A549 (cell line): ENCODE data around the gene CABP5. TPM values are rescaled to one million over a fixed set of nuclear protein-coding genes. Genes with fewer than 3 reads are reported as not detected.
A peak's percentile ranks its signal among the peaks of the same experiment; 100 is the strongest.
"Not testable (repeated sequence)": the region's sequence is repeated elsewhere in the genome, so short reads cannot be mapped to it uniquely, and the experiment has no call there.

ENCODE experiments used
- ATAC-seq, 2 experiments: fragments of 200-7000 bp in 1 of 2; fragments of >200 bp in 1 of 2; cut with Nextera tagmentation in 1 of 2; cut with Tn5 transposase in 1 of 2; 3 replicates each; pipeline versions ENCODE4 v1.8.0 to v1.9.1; 2018 to 2020; ENCODE audit warnings: mild to moderate bottlenecking in 1 of 2, moderate library complexity in 1 of 2
- CTCF ChIA-PET: fragments of 300-600 bp; sonication (Branson Sonifier 250); formaldehyde crosslinking; extraction: SDS; loops from one replicate; lab custom pipeline; 2021; ENCODE audit warnings: antibody characterized with exemption, inconsistent platforms; lab: Yijun Ruan, JAX
- POLR2A ChIA-PET: fragments of 350-600 bp; formaldehyde crosslinking; extraction: SDS; loops from one replicate; lab custom pipeline; 2021; ENCODE audit warnings: antibody characterized with exemption, inconsistent platforms; lab: Yijun Ruan, JAX
- DNase-seq, 2 experiments: peaks; one replicate each; pipeline versions ENCODE4 v3.0.0 to v3.0.0-alpha.2; 2011 to 2016; ENCODE audit warnings: low read depth in 1 of 2, low spot score in 1 of 2
- FAIRE-seq: peaks from 2 replicates; lab custom pipeline; 2011; peaks lifted over from hg19 to GRCh38; lab: Jason Lieb, UNC
- H3K27ac ChIP-seq, 2 experiments: fragments of >200 bp; sonication (Bioruptor Twin); formaldehyde crosslinking; 3 replicates each; pipeline ENCODE4 v1.5.1; 2016 to 2017
- H3K4me1 ChIP-seq: fragments of >200 bp; sonication (Bioruptor Twin); formaldehyde crosslinking; 3 replicates; pipeline ENCODE4 v1.6.1; 2016
- H3K4me2 ChIP-seq: fragments of >200 bp; sonication (Bioruptor Twin); formaldehyde crosslinking; 3 replicates; pipeline ENCODE4 v1.6.1; 2016
- H3K4me3 ChIP-seq: fragments of >200 bp; sonication (Bioruptor Twin); formaldehyde crosslinking; 3 replicates; pipeline ENCODE4 v1.5.1; 2016
- H3K9me3 ChIP-seq: fragments of >200 bp; sonication (Bioruptor Twin); formaldehyde crosslinking; 3 replicates; pipeline ENCODE4 v1.6.1; 2016
- ATOH8 ChIP-seq: fragments of 250-450 bp; sonication (Bioruptor Pico); IDR thresholded peaks from 2 replicates; pipeline ENCODE4 v1.5.0; 2020; ENCODE audit warnings: low read depth, mild to moderate bottlenecking, moderate library complexity
- CEBPB ChIP-seq, 2 experiments: fragments of >200 bp in 1 of 2; sonication (Bioruptor Twin) in 1 of 2; formaldehyde crosslinking in 1 of 2; IDR thresholded peaks; 2 replicates each; pipeline ENCODE4 v1.6.1; 2012 to 2016
- CTCF ChIP-seq: fragments of >200 bp; sonication (Bioruptor Twin); formaldehyde crosslinking; IDR thresholded peaks from 3 replicates; pipeline ENCODE4 v1.5.1; 2016
- EHMT2 ChIP-seq: fragments of 200-600 bp; sonication (generic); IDR thresholded peaks from 2 replicates; pipeline ENCODE4 v1.6.1; 2016; ENCODE audit warnings: antibody characterized with exemption, low read depth, mild to moderate bottlenecking, moderate library complexity
- ESRRA ChIP-seq: fragments of 150-350 bp; IDR thresholded peaks from 2 replicates; pipeline ENCODE4 v1.6.1; 2014; ENCODE audit warnings: mild to moderate bottlenecking, low read length, borderline replicate concordance
- FOSL2 ChIP-seq, 2 experiments: fragments of 450-650 bp in 1 of 2; fragments of >200 bp in 1 of 2; sonication (Bioruptor Twin) in 1 of 2; formaldehyde crosslinking; IDR thresholded peaks; 2 replicates each; pipeline versions ENCODE4 v1.5.0 to v1.6.1; 2016 to 2020; ENCODE audit warnings: mild to moderate bottlenecking in 1 of 2, moderate library complexity in 1 of 2
- FOXS1 ChIP-seq: fragments of 250-450 bp; sonication (Bioruptor Pico); IDR thresholded peaks from 2 replicates; pipeline ENCODE4 v1.5.0; 2020; ENCODE audit warnings: mild to moderate bottlenecking, moderate library complexity
- HOXB13 ChIP-seq: fragments of 250-450 bp; sonication (Bioruptor Pico); IDR thresholded peaks from 2 replicates; pipeline ENCODE4 v1.5.0; 2020; ENCODE audit warnings: low read depth, mild to moderate bottlenecking, moderate library complexity
- JUN ChIP-seq, 2 experiments: fragments of >200 bp; sonication (Bioruptor Twin); formaldehyde crosslinking; IDR thresholded peaks; 2 replicates in 1 of 2; 3 replicates in 1 of 2; pipeline ENCODE4 v1.6.1; 2016 to 2017
- KDM1A ChIP-seq: fragments of 200-600 bp; sonication (generic); IDR thresholded peaks from 2 replicates; pipeline ENCODE4 v1.6.1; 2016; ENCODE audit warnings: low read depth, mild to moderate bottlenecking
- MAFK ChIP-seq: fragments of 450-650 bp; IDR thresholded peaks from 2 replicates; pipeline ENCODE4 v1.6.1; 2014; ENCODE audit not compliant: partially characterized antibody
- MAX ChIP-seq: IDR thresholded peaks from 2 replicates; pipeline ENCODE4 v1.6.1; 2012
- NPAS2 ChIP-seq: fragments of 250-450 bp; sonication (Bioruptor Pico); IDR thresholded peaks from 2 replicates; pipeline ENCODE4 v1.8.0; 2022; ENCODE audit warnings: mild to moderate bottlenecking, moderate library complexity, borderline replicate concordance
- PBX3 ChIP-seq: IDR thresholded peaks from 2 replicates; pipeline ENCODE4 v1.6.1; 2012
- ZNF302 ChIP-seq: fragments of 250-450 bp; sonication (Bioruptor Pico); IDR thresholded peaks from 2 replicates; pipeline ENCODE4 v1.9.0; 2021; ENCODE audit warnings: inconsistent platforms, mild to moderate bottlenecking, moderate library complexity
- ZSCAN20 ChIP-seq: fragments of 250-450 bp; sonication (Bioruptor Pico); IDR thresholded peaks from 2 replicates; pipeline ENCODE4 v1.8.0; 2022; ENCODE audit warnings: mild to moderate bottlenecking, moderate library complexity
- WGBS: methylation state at CpG from one replicate; pipeline ENCODE4 v1.1.6; 2017; ENCODE audit errors: missing lambda C conversion rate; 5-methylcytosine and 5-hydroxymethylcytosine counted together
- polyA minus RNA-seq: library from RNA; depleted of rRNA, polyadenylated mRNA; stranded (reverse); fragments of >200 nt; gene quantifications from 2 replicates; pipeline ENCODE4 v1.2.3, GENCODE V29; 2011; rRNA and poly(A)+ RNA removed
- polyA plus RNA-seq, 4 experiments: library from polyadenylated mRNA; depleted of rRNA in 3 of 4; stranded (reverse); fragments of >200 nt; fragmentation: RNase III in 1 of 4; extraction: RNeasy Plus Mini Kit Qiagen cat#74134 plus additional on column Dnase treatment in 1 of 4; gene quantifications; 2 replicates in 3 of 4; 3 replicates in 1 of 4; pipeline ENCODE4 v1.2.3, GENCODE V29; 2011 to 2017
- TF ChIP-seq, protein P1 (sequence below): fragments of 450-650 bp; IDR thresholded peaks from 2 replicates; pipeline ENCODE4 v1.6.1; 2014; ENCODE audit warnings: antibody characterized with exemption

The CABP5 gene
- not detected in 2 replicates for polyA plus RNA-seq (2011; rRNA removed)
- not detected in 2 replicates for polyA plus RNA-seq (2012; cell fraction: cytosol; rRNA removed)
- polyA plus RNA-seq (2012; cell fraction: nucleus; rRNA removed), result not detected in 2 replicates
- not detected in 3 replicates for polyA plus RNA-seq (2017; fragmentation: RNase III; extraction: RNeasy Plus Mini Kit Qiagen cat#74134 plus additional on column Dnase treatment)
- not detected in 2 replicates for polyA minus RNA-seq

- WGBS, result 12% methylated on average over 9 of the region's 10 CpGs
- H3K9me3 ChIP-seq, result peaks cover 26% of the 10 kb centered on the region
- CTCF ChIA-PET, result interaction anchor here (0.9 to 1.3 kb wide), 4 partner anchors 18 to 109 kb away, joined by 3 read pairs; no protein-coding TSS in a partner anchor
- no peak for DNase-seq
- POLR2A ChIA-PET, result no interaction called here
- H3K4me3 ChIP-seq, result no peak within 1 kb of the TSS
- ATAC-seq, result no peak
- no peak for FAIRE-seq
- no peak within 1 kb of the TSS for H3K4me2 ChIP-seq
- TF ChIP-seq HOXB13 (CRISPR knock-in tag) (no peak), CEBPB (IDR thresholded peaks at IDR 0.05) (no peak), ZSCAN20 (no peak), ATOH8 (CRISPR knock-in tag) (no peak), CTCF (no peak), ZNF302 (CRISPR knock-in tag) (no peak), JUN (IDR thresholded peaks at IDR 0.05) (no peak), ESRRA (no peak), FOSL2 (IDR thresholded peaks at IDR 0.05) (no peak), FOSL2 (CRISPR knock-in tag; IDR thresholded peaks at IDR 0.05) (no peak), FOXS1 (CRISPR knock-in tag) (no peak), NPAS2 (CRISPR knock-in tag) (no peak), EHMT2 (no peak)
- TF ChIP-seq, all 56 proteins: peak for 0
- Histone ChIP-seq H3K27ac (no peak within 1 kb of the TSS), H3K4me1 (no peaks in the 10 kb centered on the region)
Observed at GRCh38 chr19:48043675-48044258, at the start of gene CABP5. TSS of gene CABP5 (minus strand) at chr19:48044079. CDS start at chr19:48043922, 157 bp downstream.

- H3K4me3 ChIP-seq; FAIRE-seq; H3K27ac ChIP-seq; POLR2A ChIA-PET; H3K4me1 ChIP-seq; TF ChIP-seq FOSL2 (IDR thresholded peaks at IDR 0.05): not testable (repeated sequence)
- CTCF ChIA-PET, result interaction anchor here (0.7 to 1.7 kb wide), 8 partner anchors 12 to 1562 kb away, joined by 3 to 9 read pairs (median 4); no protein-coding TSS in a partner anchor
- peaks cover 35% of the 10 kb centered on the region for H3K9me3 ChIP-seq
- peak; percentile 46; the same call in 1 of the 2 replicates for TF ChIP-seq FOSL2 (CRISPR knock-in tag; IDR thresholded peaks at IDR 0.05)
- 0 out of 2 replicates have a peak, but pooled peaks have one; percentile 10 for TF ChIP-seq MAX
- DNase-seq (peak in 1 of 2 experiments; percentile 49), ATAC-seq (peak in 1 of 2 experiments; percentile 32; a peak in 2 of 6 replicates)
- 16% methylated on average over 13 of the region's 13 CpGs for WGBS
- peak overlapping the region; percentile 7; the same call in 1 of the 3 replicates for H3K4me2 ChIP-seq
Observed at GRCh38 chr19:48091111-48091718, 47.3 kb upstream of the CABP5 start.

DNA sequence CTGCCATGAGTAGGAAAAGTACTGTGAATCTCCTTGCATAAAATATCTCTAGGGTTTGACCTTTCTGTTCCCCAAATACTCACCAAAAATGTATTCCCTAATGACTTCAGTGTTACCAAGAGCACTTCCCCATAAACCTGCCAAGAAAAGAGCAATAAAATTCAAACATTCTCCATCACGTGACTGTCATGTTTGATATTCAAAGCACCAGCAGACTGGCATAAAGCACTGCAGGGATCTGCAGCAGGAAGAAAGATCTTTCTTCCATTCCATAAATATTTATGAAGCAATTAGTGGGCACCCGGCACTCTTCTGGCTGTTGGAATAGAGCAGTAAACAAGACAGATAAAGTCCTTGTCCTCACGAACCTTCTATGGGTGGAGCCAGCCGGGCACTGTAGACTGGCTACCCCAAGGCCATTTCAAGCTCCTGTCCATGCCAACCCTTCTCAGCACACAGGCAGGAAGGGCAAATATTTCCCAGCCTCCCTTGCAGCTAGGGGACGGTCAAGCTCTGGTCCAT, 46.5 kb upstream of the CABP5 start:
- DNase-seq (no peak), FAIRE-seq (no peak), ATAC-seq (no peak)
- H3K4me2 ChIP-seq, result no peak overlapping the region
- peaks cover 37% of the 10 kb centered on the region for H3K9me3 ChIP-seq
- TF ChIP-seq MAFK (no peak), PBX3 (no peak), HOXB13 (CRISPR knock-in tag) (no peak), JUN (IDR thresholded peaks at IDR 0.05) (no peak), KDM1A (no peak)
- TF ChIP-seq, protein P1, sequence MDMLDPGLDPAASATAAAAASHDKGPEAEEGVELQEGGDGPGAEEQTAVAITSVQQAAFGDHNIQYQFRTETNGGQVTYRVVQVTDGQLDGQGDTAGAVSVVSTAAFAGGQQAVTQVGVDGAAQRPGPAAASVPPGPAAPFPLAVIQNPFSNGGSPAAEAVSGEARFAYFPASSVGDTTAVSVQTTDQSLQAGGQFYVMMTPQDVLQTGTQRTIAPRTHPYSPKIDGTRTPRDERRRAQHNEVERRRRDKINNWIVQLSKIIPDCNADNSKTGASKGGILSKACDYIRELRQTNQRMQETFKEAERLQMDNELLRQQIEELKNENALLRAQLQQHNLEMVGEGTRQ, result peak; percentile 52
- H3K4me3 ChIP-seq, result no peak overlapping the region
- ChIA-PET CTCF (interaction anchor here (0.7 to 1.7 kb wide), 7 partner anchors 13 to 170 kb away, joined by 3 to 9 read pairs (median 3); no protein-coding TSS in a partner anchor), POLR2A (no interaction called here)
- 26% methylated on average over 5 of the region's 5 CpGs for WGBS
- H3K4me1 ChIP-seq, result peaks cover 5% of the 10 kb centered on the region; the same call in 1 of the 3 replicates
- no peak overlapping the region for H3K27ac ChIP-seq

GRCh38 chr19:48088991-48089390, 45.1 kb upstream of the CABP5 start:
- CTCF ChIA-PET, result interaction anchor here (1.0 kb wide), 1 partner anchor 45 kb away, joined by 3 read pairs; the partner anchor contains the start of gene CABP5
- H3K4me2 ChIP-seq, H3K27ac ChIP-seq, H3K4me1 ChIP-seq, H3K4me3 ChIP-seq, DNase-seq, ATAC-seq, FAIRE-seq, POLR2A ChIA-PET: not testable (repeated sequence)
- peaks cover 40% of the 10 kb centered on the region for H3K9me3 ChIP-seq
- whole genome bisulfite sequencing, result 59% methylated on average over 6 of the region's 6 CpGs
